OCI-LY1 (cell line): ENCODE measurements around the gene MAP7D3.

Source experiments
- H2AFZ ChIP-seq: fragments of 200-600 bp; sonication (generic), shearing (Covaris generic); 2 replicates; pipeline ENCODE4 v1.6.0; 2014; ENCODE audit warnings: antibody characterized with exemption, mild to moderate bottlenecking, low read length
- H3F3A ChIP-seq: fragments of 200-600 bp; sonication (generic), shearing (Covaris generic); 2 replicates; pipeline ENCODE4 v1.6.0; 2014; ENCODE audit warnings: mild to moderate bottlenecking, antibody characterized with exemption, low read length, moderate library complexity; ENCODE audit not compliant: insufficient read depth
- H3K27ac ChIP-seq: fragments of 200-600 bp; sonication (generic); 2 replicates; pipeline ENCODE4 v1.5.1; 2014; ENCODE audit warnings: low read length, mixed run types, mild to moderate bottlenecking, low read depth; ENCODE audit not compliant: poor library complexity, severe bottlenecking
- H3K27me3 ChIP-seq: fragments of 200-600 bp; sonication (generic); 2 replicates; pipeline ENCODE4 v1.6.0; 2014; ENCODE audit warnings: antibody characterized with exemption, mild to moderate bottlenecking, low read length, moderate library complexity; ENCODE audit not compliant: insufficient read depth
- H3K36me3 ChIP-seq: fragments of 200-600 bp; sonication (generic); 2 replicates; pipeline ENCODE4 v1.6.1; 2014; ENCODE audit warnings: mild to moderate bottlenecking, antibody characterized with exemption, low read length, moderate library complexity, mixed read lengths; ENCODE audit not compliant: insufficient read depth
- H3K4me1 ChIP-seq: fragments of 200-600 bp; sonication (generic); 2 replicates; pipeline ENCODE4 v1.5.1; 2014; ENCODE audit warnings: mild to moderate bottlenecking, low read length, moderate library complexity; ENCODE audit not compliant: insufficient read depth, severe bottlenecking
- H3K4me2 ChIP-seq: fragments of 200-600 bp; sonication (generic), shearing (Covaris generic); 2 replicates; pipeline ENCODE4 v1.6.1; 2014; ENCODE audit warnings: low read length
- H3K4me3 ChIP-seq: fragments of 200-600 bp; sonication (generic); 2 replicates; pipeline ENCODE4 v1.5.1; 2014; ENCODE audit warnings: low read length, low read depth, mild to moderate bottlenecking, mixed read lengths; ENCODE audit not compliant: poor library complexity, severe bottlenecking
- H3K79me2 ChIP-seq: fragments of 200-600 bp; shearing (Covaris generic); 2 replicates; pipeline ENCODE4 v1.6.1; 2016; ENCODE audit warnings: mixed run types, low read length, mixed read lengths; ENCODE audit not compliant: insufficient read depth
- H3K9ac ChIP-seq: fragments of 200-600 bp; sonication (generic), shearing (Covaris generic); 2 replicates; pipeline ENCODE4 v1.6.1; 2014; ENCODE audit warnings: mild to moderate bottlenecking, low read length, mixed read lengths
- H3K9me2 ChIP-seq: fragments of 200-600 bp; sonication (generic), shearing (Covaris generic); 2 replicates; pipeline ENCODE4 v1.6.1; 2014; ENCODE audit warnings: low read depth, mild to moderate bottlenecking, low read length, mixed read lengths
- H3K9me3 ChIP-seq: fragments of 200-600 bp; shearing (Covaris generic); 2 replicates; pipeline ENCODE4 v1.6.1; 2014; ENCODE audit warnings: low read length, mixed read lengths
- H4K20me1 ChIP-seq: fragments of 200-600 bp; sonication (generic), shearing (Covaris generic); 2 replicates; pipeline ENCODE4 v1.6.0; 2016; ENCODE audit warnings: mild to moderate bottlenecking, low read length; ENCODE audit not compliant: insufficient read depth
- CTCF ChIP-seq: fragments of 200-600 bp; sonication (generic), shearing (Covaris generic); IDR thresholded peaks from 2 replicates; pipeline ENCODE4 v1.5.1; 2017; ENCODE audit warnings: mild to moderate bottlenecking, antibody characterized with exemption, low read length, moderate library complexity, mixed read lengths
- EZH2 ChIP-seq: fragments of 200-600 bp; sonication (generic), shearing (Covaris generic); IDR thresholded peaks from 2 replicates; pipeline ENCODE4 v1.8.0; 2017; ENCODE audit warnings: borderline replicate concordance, mixed run types, mild to moderate bottlenecking, antibody characterized with exemption, low read length, moderate library complexity, mixed read lengths

Gene MAP7D3

DNA sequence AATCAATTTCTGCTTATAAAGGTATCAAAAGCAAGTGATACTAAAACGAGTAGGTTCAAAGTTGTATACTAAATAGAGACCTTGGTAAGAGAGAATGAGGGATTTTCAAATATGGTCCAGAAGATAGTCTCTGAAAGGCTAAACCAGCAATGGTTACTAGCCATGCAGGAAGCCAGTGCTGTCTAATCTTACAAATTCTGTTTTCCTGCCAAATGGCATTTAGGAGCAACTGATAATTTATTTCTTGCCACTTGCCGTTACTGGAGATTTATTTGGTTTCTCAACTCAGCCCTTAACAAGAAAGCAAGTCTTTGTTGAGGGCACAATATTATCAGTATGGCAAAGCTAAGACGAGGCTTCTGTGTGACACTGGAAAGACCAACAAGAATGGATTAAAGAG is 47.2 kb downstream of the MAP7D3 start:
- Histone ChIP-seq H3K9ac (no peak overlapping the region), H3K4me1 (no peaks in the 10 kb centered on the region), H4K20me1 (no peaks in the 10 kb centered on the region), H3K27me3 (no peaks in the 10 kb centered on the region), H3K4me2 (no peak overlapping the region), H3K27ac (no peak overlapping the region), H3K4me3 (no peak overlapping the region), H3K9me2 (no peaks in the 10 kb centered on the region), H3F3A (no peaks in the 10 kb centered on the region), H3K79me2 (no peaks in the 10 kb centered on the region), H3K36me3 (no peaks in the 10 kb centered on the region), H2AFZ (no peak overlapping the region), H3K9me3 (no peaks in the 10 kb centered on the region)
- TF ChIP-seq CTCF (no peak), EZH2 (no peak)

DNA sequence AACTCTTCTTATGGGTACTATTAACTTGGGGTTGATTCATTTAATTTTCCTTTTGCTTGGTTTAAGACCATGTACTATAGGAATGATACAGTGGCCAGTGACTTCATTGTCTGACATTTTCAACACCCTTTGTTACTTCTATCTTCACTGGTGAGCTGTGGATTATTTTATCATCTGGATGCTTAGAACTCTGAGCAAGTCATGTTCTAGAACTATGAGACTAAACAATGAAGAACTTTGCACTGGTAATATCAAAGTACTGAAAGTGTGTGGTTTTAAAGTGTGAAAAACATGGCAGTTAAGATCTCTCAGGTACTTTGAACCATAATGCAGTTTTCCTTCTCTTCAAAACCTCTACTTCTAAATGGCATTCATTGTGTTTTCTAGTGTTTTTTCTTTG is 47.8 kb downstream of the MAP7D3 start:
- no peak overlapping the region for H3K9ac ChIP-seq
- no peaks in the 10 kb centered on the region for H3K9me2 ChIP-seq
- no peak overlapping the region for H2AFZ ChIP-seq
- H3K36me3 ChIP-seq = no peaks in the 10 kb centered on the region
- no peak overlapping the region for H3K4me3 ChIP-seq
- H3K79me2 ChIP-seq = no peaks in the 10 kb centered on the region
- no peak overlapping the region for H3K27ac ChIP-seq
- H3F3A ChIP-seq = no peaks in the 10 kb centered on the region
- H3K9me3 ChIP-seq = no peaks in the 10 kb centered on the region
- H3K4me1 ChIP-seq = no peaks in the 10 kb centered on the region
- H3K4me2 ChIP-seq = no peak overlapping the region
- TF ChIP-seq CTCF (no peak), EZH2 (no peak)
- no peaks in the 10 kb centered on the region for H3K27me3 ChIP-seq
- H4K20me1 ChIP-seq = no peaks in the 10 kb centered on the region

DNA sequence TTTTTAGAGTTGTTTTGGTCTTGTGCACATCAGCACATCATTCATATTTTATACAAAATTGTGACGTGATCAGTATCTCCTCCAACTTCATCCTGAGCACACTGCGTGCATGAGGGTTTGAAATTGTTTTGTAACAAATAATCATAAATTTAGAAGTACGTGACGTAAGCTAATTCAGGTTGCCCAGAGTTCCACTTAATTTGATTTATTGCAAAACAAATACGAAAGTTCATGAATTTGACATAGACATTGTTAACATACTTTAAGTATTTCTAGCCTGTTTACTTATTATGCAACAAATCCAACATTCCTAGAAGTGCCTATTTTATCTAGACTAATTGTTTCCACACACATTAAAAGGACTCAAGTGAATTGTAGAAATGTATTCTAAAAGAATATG is 48.3 kb downstream of the MAP7D3 start:
- Histone ChIP-seq H3K9me2 (no peaks in the 10 kb centered on the region), H3K79me2 (no peaks in the 10 kb centered on the region), H3K4me3 (no peak overlapping the region), H3K36me3 (no peaks in the 10 kb centered on the region), H3K27ac (no peak overlapping the region), H3K4me2 (no peak overlapping the region), H4K20me1 (no peaks in the 10 kb centered on the region), H2AFZ (no peak overlapping the region), H3K4me1 (no peaks in the 10 kb centered on the region), H3F3A (no peaks in the 10 kb centered on the region), H3K9ac (no peak overlapping the region), H3K27me3 (no peaks in the 10 kb centered on the region), H3K9me3 (no peaks in the 10 kb centered on the region)
- TF ChIP-seq EZH2 = no peak
- TF ChIP-seq CTCF = no peak
